GM12891 (cell line): Measurements from ENCODE around the gene CLTRN.

Source experiments
- DNase-seq: peaks from one replicate; pipeline ENCODE4 v3.0.0; 2011; ENCODE audit warnings: low spot score; ENCODE audit not compliant: insufficient read length
- FAIRE-seq: peaks from 2 replicates; lab custom pipeline; 2011; peaks lifted over from hg19 to GRCh38; lab: Jason Lieb, UNC
- PAX5 ChIP-seq: IDR thresholded peaks from 2 replicates; pipeline ENCODE4 v1.6.1; 2011; ENCODE audit warnings: low read length, moderate library complexity, mild to moderate bottlenecking; ENCODE audit not compliant: insufficient read depth, severe bottlenecking
- POLR2A ChIP-seq: IDR thresholded peaks from 2 replicates; pipeline ENCODE4 v1.6.1; 2011; ENCODE audit warnings: low read depth, low read length, control low read depth
- POLR2AphosphoS5 ChIP-seq: IDR thresholded peaks from 2 replicates; pipeline ENCODE4 v1.6.1; 2011; ENCODE audit warnings: low read depth, low read length, control low read depth
- POU2F2 ChIP-seq: IDR thresholded peaks from 2 replicates; pipeline ENCODE4 v1.6.1; 2011; ENCODE audit warnings: low read depth, mild to moderate bottlenecking, control low read depth, low read length, moderate library complexity
- SPI1 ChIP-seq: IDR thresholded peaks from 2 replicates; pipeline ENCODE4 v1.6.1; 2011; ENCODE audit warnings: low read depth, low read length, control low read depth
- TAF1 ChIP-seq: IDR thresholded peaks from 2 replicates; pipeline ENCODE4 v1.6.1; 2011; ENCODE audit warnings: low read depth, low read length, control low read depth

The CLTRN gene

DNA sequence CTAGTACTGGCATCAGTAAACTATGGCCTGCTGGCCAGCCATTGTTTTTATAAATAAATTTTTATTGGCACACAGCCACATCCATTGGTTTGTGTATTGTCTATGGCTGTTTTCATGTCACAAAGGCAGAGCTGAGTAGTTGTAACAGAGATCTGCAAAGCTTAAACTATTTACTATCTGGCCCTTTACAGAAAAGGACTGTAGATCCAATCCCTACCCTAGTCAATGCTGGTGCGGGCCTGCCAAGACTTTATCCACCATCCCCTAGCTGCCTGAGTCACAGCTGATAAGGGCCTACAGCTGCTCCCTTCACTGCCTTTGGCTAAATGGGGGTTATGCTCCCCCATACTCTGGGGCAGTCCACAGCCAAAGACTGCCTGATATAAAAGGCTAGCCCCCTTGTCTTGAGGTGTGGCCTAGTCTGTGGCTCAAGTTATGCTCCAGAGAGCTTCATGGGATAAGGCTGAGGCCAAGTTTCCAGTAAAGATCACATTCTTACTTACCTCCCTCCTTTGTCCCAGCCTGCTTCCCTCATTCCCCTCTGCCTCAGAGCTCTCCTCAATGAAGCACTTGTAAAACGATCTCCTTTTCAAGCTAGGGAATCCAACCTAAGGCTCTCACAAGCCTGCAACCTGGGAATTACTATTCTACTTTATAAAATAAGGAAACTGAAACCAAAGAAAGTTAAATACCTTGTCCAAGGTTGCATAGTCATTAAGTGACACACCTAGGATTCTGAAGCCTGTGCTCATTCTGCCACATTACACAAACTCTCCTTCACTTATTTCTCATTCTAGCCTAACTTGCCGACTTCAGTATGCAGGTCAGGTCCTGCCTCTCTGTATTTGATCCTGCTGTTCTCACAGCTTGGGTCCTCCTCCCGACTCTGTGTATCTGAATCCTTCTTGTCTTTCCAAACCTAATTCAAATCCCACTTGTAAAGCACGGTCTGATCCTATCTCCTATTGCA is 84.5 kb downstream of the CLTRN start:
- TF ChIP-seq TAF1 (no peak), POU2F2 (no peak), POLR2AphosphoS5 (no peak), SPI1 (no peak), PAX5 (no peak), POLR2A (no peak)

More for the DNA sequence above, 84.5 kb downstream of the CLTRN start:
- DNase-seq: no peak
- FAIRE-seq: no peak
